Islet of Langerhans (tissue), 1 donor: ENCODE measurements around the gene EPB41L5.
A peak's percentile ranks its signal among the peaks of the same experiment; 100 is the strongest.
"Not testable (repeated sequence)": the region's sequence is repeated elsewhere in the genome, so short reads cannot be mapped to it uniquely, and the experiment has no call there.

Experiments
- FAIRE-seq: peaks from one replicate; lab custom pipeline; 2011; peaks lifted over from hg19 to GRCh38; lab: Jason Lieb, UNC

The EPB41L5 gene

DNA sequence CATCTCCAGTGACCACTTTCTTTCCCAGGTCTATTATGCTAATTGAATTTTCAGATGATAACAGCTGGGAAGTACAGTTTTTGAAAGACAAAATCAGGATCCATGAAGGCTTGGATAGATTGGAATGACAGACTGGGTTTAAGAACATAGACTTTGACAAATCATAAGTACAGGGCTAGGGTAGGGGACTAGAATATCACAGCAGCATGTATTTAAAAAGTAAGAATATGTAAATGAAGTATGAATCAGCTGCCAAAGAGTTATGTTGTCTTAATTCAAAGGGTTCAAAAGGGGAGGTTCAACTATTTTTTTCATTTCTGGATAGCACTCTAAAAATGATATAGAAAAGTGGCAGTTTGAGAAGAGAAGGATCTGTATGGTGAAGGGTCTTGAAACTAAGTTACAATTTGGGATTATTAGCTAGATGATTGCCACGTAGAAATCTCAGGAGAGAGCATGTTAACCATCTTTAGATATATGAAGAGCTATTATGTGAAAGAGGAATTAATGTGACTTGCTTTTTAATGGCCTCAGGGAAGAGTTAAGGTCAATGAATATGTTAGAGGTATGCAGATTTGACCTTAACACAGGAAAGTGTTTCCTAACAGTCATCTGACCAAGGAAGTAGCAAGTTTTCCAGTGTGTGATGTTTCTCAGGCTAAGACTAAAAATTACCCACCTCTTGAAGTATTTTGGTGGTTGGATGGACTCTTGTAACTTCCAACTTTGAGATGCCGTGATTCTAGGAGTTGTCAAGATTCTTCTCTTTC, 128.6 kb downstream of the EPB41L5 start:
- no peak for FAIRE-seq

DNA sequence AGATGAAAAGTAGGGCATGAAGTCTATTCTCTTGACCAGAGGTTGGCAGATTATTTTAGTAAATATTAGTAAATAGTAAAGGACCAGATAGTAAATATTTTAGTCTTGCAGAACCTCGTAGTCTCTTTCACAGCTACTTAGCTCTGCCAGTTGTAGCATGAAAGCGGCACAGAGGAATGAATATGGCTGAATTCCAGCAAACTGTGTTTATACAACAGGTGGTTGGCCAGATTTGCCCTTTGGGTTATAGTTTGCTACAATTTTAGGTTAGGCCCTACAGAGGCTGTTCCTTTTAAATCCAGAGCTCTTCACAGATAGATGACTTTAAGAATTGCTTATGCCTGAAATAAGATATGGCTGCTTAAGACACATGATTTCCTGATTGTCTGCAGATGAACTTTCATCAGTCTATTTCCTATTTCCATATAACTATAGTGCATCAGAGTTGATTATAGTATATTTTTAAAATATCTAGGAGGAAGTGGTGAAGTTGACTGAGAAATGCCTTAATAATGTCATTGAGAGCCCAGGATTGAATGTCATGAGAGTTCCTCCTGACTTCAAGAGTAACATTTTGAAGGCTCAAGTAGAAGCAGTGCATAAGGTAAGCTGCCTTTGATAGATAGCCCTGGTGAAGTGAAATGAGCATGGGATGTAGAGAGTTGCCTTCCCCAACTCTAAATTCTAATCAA, 129.8 kb downstream of the EPB41L5 start:
- no peak for FAIRE-seq

DNA sequence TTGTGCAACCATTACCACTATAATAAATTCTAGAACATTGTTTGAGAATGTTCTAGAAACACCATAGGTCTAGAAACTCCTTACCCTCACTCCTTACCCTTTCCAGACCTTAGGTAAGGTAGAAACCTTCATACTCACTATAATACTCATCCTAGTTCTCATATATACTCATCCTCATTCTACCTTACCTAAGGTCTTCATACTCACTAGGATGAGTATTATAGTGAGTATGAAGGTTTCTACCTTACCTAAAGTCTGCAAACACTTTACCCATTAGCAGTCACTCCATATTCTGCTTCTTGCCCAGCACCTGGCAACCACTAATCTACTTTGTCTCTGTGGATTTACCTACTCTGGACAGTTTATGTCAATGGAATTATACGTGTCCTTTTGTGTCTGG, 135.4 kb downstream of the EPB41L5 start:
- peak; percentile 83 for FAIRE-seq

DNA sequence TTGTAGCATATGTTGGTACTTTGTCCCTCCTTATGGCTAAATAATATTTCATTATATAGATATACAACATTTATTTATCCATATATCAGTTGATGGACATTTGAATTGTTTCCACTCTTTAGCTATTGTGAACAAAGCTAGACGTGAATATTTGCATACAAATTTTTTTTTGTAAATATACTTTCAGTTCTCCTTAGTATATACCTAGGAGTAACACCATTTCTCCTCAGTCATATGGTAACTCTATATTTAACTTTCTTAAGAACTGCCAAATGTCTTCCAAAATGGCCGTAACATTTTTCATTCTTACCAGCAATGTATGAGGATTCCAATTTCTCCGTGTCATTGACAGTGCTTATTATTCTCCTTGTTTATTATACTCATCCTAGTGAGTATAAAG, 135.8 kb downstream of the EPB41L5 start:
- FAIRE-seq: no peak

DNA sequence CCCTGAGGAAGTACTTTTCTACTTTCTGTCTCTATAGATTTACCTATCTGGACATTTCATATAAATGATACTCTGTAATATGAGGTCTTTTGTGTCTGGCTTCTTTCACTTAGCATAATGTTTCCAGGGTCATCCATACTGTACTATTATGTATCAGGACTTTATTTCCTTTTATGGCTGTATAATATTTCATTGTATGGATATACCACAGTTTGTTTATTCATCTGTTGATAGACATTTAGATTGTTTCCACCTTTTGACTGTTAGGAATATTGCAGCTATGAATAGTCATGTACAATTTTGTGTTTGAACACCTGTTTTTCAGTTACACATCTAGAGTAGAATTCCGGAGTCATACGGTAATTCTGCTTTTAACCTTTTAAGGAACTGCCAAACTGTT, 136.5 kb downstream of the EPB41L5 start:
- no peak for FAIRE-seq

DNA sequence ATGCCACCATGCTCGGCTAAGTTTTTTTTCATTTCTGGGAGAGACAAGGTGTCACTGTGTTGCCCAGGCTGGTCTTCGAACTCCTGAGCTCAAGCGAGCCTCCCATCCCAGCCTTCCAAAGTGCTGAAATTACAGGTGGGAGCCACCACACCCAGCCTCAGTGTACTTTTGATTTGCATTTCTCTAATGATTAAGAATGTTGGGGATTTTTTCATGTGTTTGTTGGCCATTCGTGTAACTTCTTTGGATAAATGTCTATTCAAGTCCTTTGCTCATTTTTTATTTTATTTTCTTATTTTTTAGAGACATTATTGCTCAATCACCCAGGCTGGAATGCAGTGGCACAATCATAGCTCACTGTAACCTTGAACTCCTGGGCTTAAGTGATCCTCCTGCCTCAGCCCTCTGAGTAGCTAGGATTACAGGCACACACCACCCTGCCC, 137.2 kb downstream of the EPB41L5 start:
- no peak for FAIRE-seq

DNA sequence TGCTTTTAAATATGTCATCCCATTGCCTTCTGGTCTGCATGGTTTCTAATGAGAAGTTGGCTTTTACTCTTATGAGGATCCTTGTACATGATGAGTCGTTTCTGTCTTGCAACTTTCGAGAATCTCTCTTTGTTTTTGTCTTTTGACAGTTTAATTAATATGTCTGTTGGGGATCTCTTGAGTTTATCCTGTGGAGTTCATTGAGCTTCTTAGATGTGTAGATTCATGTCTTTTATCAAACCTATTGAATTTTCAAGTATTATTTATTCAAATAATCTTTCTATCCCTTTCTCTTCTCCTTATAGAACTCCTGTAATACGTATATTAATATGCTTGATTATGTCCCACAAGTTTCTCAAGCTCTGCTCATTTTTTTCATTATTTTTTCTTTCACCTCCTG, 142.4 kb downstream of the EPB41L5 start:
- FAIRE-seq: no peak

DNA sequence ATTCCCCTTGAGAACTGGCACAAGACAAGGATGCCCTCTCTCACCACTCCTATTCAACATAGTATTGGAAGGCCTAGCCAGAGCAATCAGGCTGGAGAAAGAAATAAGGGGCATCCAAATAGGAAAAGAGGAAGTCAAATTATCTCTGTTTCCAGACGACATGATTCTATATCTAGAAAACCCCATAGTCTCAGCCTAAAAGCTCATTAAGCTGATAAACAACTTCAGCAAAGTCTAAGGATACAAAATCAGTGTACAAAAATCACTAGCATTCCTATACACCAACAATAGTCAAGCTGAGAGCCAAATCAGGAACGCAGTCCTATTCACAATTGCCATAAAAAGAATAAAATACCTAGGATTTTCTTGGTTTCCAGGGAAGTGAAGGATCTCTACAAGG, 145.8 kb downstream of the EPB41L5 start:
- FAIRE-seq: not testable (repeated sequence)

DNA sequence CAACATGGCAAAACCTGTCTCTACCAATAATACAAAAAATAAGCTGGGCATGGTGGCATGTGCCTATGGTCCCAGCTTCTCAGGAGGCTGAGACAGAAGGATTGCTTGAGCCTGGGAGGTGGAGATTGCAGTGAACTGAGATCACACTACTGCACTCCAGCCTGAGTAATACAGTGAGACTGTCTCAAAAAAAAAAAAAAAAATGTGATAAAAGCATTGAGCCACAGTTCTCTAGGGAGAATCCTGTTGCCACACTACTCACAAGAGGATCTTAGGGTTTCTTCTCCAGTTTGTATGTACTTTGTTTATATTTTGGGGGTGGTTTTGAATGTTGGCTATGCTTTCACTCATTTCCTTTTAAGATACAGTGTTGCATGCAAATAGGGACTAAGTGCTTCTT, 148.3 kb downstream of the EPB41L5 start:
- FAIRE-seq: no peak

DNA sequence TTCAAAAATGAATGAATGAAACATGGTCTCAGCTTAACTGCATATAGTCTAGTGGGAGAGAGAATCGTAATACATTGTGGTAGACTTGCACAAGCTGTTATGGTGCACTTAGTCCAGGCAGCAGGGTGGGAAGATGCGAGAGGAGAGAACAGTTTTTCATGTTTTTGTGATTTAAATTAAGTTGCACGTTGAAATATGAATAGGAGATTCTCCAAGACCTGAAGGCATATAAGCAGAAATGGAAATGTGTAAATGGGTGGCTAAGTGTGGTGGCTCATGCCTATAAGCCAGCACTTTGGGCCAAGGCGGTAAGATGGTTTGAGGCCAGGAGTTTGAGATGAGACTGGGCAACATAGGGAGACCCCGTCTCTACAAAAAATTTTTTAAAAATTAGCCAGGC, 149.8 kb downstream of the EPB41L5 start:
- FAIRE-seq: no peak

DNA sequence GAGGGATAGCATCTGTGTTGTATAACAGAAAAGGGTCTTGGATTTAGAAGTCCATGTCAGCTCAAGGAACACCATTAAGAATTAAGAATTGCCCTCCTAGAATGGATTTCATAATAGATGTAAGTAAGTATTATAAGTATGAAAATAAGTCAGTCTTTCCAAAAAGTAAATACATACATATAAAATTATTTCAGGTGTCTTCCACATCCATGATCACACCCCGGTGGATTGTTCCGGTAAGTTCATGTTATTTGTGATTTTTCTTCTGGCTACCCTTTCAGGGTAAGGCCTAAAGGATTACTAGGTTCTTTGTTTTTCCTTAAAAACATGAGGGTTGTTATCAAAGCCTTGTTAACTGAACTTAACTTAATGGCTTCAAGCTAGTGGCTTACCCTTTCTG, 154.4 kb downstream of the EPB41L5 start:
- peak; percentile 13 for FAIRE-seq

DNA sequence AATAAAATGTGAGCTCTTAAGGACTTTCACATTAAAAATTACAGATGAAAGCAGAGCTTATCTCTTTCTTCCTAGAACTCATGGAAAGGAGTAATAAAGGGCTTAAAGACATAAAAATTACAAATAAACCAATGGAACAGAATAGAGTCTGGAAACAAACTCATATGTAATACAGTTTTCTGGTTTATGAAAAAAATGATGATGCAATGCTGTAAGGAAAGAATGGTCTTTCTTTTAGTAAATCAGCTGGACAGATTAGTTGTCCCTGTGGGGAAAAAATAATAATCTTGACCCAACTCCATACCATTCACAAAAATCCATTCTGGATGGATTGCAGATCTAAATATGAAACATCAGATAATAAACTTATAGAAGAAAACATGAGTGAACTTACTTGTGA, 156.1 kb downstream of the EPB41L5 start:
- FAIRE-seq: no peak

DNA sequence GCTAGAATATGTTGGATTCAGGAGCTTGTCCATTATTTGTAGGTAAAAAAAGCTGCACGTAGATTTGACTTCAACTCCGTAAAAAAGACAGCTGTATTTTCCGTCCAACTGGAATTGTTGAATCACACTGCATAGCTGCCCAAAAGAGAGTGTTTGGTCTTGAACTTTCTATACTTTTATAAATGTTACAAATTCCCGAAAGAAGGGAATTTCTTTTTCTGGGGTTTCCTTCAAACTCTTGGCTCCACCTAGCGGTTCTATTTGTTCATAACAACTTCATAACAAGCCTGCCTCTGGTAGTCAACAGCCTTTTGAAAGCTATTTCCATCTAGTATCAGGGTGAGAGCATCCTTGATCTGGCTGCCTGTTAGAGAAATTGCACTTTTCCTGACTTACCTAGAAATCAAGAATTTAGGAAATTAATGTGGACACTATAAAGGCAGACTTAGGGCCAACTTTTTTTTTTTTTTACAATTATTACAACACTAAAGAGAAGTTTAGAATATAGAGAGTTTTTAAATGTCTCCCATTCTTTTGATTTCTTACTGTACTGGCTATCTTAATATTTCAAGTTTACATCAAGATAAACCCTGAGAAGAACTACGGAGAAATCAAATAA, 162.2 kb downstream of the EPB41L5 start:
- FAIRE-seq: peak; percentile 68

DNA sequence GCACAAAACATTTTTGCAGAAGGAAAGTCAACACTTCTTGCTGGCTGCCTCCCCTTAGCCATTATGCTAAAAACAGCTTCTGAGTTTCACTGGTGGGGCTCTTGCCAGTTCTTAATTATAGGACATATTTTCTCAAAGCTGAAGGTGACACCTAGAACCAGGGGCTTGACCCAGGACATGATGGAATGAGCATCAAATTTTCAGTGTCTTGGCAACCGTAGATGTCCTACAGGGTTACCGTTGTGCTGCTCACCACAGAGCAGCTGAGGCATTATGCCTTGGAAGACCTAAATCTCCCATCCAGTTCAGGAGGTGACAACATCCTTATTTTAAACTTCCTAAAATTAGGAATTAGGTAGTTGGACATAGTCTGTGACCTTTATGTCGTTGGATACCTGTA, 163.6 kb downstream of the EPB41L5 start:
- FAIRE-seq: no peak

DNA sequence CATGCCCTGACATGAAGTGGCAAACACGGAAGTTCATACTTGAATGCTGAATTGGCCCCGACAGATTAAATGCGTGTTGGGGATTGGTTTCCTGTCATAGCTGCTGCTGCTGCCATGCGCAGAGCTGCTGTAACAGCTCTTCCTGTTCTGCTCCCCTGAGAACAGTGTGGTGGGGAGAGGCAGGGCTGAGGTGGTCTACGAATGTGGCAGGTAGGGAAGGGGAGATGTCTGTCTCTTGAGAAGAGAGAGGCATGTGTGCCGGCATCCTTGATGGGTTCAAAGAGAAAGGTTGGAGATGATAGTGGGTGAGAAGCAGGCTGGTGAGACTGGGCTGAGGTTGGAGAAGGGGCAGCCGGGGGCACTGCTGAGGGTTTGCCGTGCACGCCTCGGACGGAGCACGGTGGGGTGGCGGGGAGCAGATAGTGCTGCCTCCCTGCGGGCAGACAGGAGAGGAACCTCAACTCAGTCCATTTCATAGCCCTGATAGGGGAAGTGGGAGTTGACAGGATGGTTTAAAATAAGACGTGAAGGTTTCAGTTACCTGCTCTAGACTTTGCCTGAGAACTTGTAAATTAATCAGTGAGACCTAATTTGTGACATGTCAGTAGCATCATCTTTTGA, 164.2 kb downstream of the EPB41L5 start:
- no peak for FAIRE-seq

DNA sequence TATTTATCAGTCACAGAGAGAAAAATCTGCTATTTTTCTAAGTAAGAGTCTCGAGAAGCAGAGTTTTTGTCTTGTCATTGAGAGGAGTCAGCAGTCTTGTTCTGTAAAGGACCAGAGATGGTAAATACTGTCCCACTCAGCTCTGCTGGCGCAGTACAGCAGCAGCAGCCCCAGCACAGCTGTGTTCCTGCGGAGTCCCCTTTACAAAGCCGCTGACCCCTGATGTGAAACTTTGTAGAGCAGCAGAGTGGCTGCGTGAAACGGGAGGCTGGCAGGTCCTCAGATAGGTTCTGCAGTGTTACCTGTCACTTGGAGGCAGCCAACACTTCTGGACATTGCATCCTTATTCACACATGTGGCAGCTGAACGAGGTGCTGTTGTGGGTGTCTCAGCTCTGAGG, 165.1 kb downstream of the EPB41L5 start:
- FAIRE-seq: no peak

DNA sequence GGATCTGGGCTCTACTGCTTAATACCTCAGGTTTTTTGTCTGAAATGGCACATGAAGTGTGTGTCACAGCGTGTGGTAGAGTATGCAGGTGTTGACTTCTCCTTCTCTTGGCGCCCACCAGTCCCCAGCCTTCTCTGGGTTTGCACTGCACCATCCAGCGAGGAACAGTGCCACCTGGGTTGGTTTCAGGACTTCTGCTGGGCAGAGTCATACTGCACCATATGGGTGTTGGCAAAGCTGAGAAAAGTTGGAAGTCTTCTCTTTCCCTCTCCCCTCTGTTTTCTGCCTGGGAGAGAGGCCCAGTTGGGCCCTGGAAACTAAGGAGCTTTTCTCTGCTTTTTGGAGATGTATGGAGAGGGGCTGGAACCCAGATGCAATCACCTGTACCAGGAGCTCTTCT, 166.5 kb downstream of the EPB41L5 start:
- no peak for FAIRE-seq

DNA sequence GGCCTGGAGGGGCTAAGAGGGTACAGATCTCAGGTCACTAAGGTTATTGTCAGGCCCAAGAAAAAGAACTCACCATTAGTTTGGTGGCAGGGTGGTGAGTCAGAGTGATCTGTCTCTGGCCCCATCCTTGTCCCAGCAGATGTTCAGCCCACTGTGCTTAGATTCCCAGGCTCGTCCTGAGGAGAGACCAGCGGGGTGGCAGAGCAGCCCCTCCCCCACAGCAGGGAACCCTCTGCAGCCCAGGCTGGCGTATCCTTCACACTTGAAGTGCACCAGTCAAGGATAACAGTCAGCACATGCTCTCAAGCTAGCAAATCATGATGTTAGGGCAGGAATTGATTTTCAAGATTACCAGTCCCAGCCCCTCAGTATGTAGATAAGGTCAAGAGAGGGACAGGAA, 167.2 kb downstream of the EPB41L5 start:
- no peak for FAIRE-seq

DNA sequence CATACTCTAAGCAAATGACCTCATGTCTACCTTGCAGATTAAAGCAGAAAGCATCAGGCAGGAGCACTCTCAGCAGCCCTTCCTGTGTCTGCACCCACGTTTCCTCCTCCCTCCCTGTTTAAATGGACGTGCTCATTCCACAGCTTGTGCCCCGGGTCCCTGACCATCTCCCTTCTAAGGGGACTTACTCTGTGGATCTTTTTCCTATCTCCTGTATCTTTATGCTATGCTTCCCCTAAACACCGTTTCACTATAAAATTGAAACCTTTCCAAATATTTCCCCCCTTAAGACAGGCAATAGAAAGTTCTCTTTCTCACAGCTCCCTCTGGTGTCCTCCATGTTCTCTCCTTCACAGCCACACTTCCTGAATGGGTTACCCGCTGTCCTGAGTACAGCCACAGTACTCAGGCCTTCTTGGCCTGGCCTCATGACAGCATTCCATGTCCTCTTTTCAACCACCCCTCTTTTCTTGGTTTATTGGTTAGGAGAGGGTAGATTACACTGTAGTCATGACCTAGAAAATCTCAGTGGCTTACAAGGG, 169.2 kb downstream of the EPB41L5 start:
- FAIRE-seq: no peak

DNA sequence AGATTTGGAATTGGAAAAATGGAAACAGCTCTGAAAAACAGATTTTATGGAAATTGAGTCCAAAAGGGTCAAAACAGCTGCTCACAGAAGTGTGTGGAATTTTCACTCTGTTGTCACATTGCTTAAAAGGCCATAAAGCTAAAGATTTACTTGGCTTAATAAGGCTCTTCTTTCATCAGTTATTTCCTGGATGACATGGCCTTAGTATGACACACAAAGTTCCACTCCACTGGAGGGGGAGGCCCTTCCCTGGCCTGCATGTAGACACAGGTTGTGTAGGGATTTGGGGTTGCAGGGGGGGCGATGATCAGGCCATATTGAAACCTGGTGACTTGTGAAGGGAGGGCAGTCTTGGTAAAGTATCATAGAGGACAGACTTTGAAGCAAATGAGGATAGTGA, 176.3 kb downstream of the EPB41L5 start:
- FAIRE-seq: no peak

DNA sequence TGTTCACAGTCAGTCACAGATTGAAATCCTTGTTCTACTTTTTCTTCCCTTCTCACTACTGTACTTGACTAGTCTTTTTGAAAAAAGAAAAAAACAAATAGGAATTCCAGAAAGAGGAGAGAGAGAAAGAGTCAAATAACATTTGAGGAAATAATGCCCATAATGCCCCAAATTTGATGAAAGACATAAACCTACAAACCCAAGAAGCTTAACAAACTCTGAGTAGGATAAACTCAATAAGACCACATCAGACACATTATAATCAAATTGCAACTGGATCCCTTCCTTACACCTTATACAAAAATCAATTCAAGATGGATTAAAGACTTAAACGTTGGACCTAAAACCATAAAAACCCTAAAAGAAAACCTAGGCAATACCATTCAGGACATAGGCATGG, 179.4 kb downstream of the EPB41L5 start:
- FAIRE-seq: no peak

DNA sequence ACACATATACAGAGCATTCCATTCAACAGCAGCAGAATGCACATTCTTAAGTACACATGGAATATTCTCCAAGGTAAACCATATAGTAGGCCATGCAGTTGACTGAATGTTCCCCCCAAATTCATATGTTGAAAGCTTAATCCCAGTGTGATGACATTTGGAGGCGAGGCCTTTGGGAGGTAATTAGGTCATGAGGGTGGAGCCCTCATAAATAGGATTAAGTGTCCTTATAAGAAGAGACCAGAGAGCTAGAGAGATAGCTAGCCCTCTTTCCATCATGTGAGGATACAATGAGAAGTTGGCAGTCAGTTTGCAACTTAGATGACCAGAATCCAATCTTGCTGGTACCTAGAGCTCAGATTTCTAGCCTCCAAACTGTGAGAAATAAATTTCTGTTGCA, 182.7 kb downstream of the EPB41L5 start:
- FAIRE-seq: no peak
